SU-DHL-6 (cell line): Measurements from ENCODE around the gene DBNDD1.

Source experiments
- CTCF ChIP-seq: fragments of 200-600 bp; sonication (generic); IDR thresholded peaks from one replicate; pipeline ENCODE4 v1.5.1; 2017; ENCODE audit warnings: antibody characterized with exemption, mild to moderate bottlenecking, low read length, moderate library complexity; ENCODE audit not compliant: insufficient read depth, poor library complexity, severe bottlenecking
- EZH2phosphoT487 ChIP-seq: fragments of 200-600 bp; sonication (generic), shearing (Covaris generic); conservative IDR thresholded peaks from 2 replicates; pipeline ENCODE4 v1.6.1; 2018; ENCODE audit warnings: mild to moderate bottlenecking, antibody characterized with exemption, low read length, moderate library complexity, mixed read lengths

DNA sequence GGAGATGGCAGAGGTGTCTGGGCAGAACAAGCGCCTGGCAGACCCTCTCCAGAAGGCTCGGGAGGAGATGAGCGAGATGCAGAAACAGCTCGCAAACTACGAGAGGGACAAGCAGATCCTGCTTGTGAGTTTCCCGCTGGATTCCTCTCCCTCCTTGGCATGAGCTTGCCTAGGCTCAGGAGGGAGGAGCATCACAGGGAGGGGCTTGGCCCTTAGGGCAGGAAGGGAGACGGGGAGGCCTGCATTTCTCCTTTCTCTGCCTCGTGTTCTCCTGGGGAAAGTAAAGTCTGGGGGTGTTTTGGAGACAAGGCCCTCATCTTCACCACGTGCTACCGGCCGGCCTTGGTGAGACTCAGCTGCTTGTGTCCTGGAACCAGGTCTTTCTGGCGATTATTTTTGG, 18.0 kb upstream of the DBNDD1 start:
- TF ChIP-seq CTCF (no peak), EZH2phosphoT487 (no peak)
